CD4-positive, alpha-beta memory T cell (primary cell): ENCODE data around the gene PCSK1. TPM values are rescaled to one million over a fixed set of nuclear protein-coding genes. Genes with fewer than 3 reads are reported as not detected.
"Not testable (repeated sequence)": the region's sequence is repeated elsewhere in the genome, so short reads cannot be mapped to it uniquely, and the experiment has no call there.

Source experiments
- CTCF ChIA-PET: fragments of 350-600 bp; sonication (Branson Sonifier 250); formaldehyde crosslinking; loops from one replicate; lab custom pipeline; 2021; ENCODE audit warnings: inconsistent platforms; ENCODE audit not compliant: partially characterized antibody; lab: Charles Lee
- POLR2A ChIA-PET: fragments of 350-600 bp; sonication (Branson Sonifier 250); formaldehyde crosslinking; loops from one replicate; lab custom pipeline; 2021; ENCODE audit not compliant: partially characterized antibody; lab: Charles Lee
- DNase-seq, 5 donors: peaks; one replicate each; pipeline versions ENCODE4 v3.0.0 to v3.0.0-alpha.2; 2020 to 2022; ENCODE audit warnings: mixed read lengths in 1 of 5
- H3K27ac ChIP-seq: one replicate; pipeline ENCODE4 v1.7.0; 2013; ENCODE audit warnings: low read depth, low read length
- H3K27me3 ChIP-seq: 2 replicates; pipeline ENCODE4 v1.7.0; 2013; ENCODE audit warnings: mild to moderate bottlenecking, low read length, moderate library complexity; ENCODE audit not compliant: insufficient read depth
- H3K36me3 ChIP-seq: 2 replicates; pipeline ENCODE4 v1.7.0; 2013; ENCODE audit warnings: mild to moderate bottlenecking, low read length, moderate library complexity; ENCODE audit not compliant: insufficient read depth
- H3K4me1 ChIP-seq: 2 replicates; pipeline ENCODE4 v1.7.0; 2013; ENCODE audit warnings: mild to moderate bottlenecking, low read length, moderate library complexity; ENCODE audit not compliant: insufficient read depth
- H3K4me3 ChIP-seq, 2 donors: one replicate each; pipeline ENCODE4 v1.7.0; 2013; ENCODE audit warnings: low read length in 2 of 2, mild to moderate bottlenecking in 1 of 2
- H3K9me3 ChIP-seq, 2 donors: one replicate each; pipeline ENCODE4 v1.7.0; 2013; ENCODE audit warnings: low read length in 2 of 2, control low read depth in 1 of 2; ENCODE audit not compliant: control insufficient read depth in 1 of 2
- H3K27ac Mint-ChIP-seq, 7 donors: one replicate each; pipeline ENCODE4 v1.8.0; 2020 to 2021; ENCODE audit warnings: mixed read lengths in 7 of 7, mild to moderate bottlenecking in 6 of 7, inconsistent platforms in 3 of 7, moderate library complexity in 3 of 7
- H3K27me3 Mint-ChIP-seq, 2 donors: one replicate each; pipeline ENCODE4 v1.8.0; 2020 to 2021; ENCODE audit warnings: mixed read lengths in 2 of 2
- H3K36me3 Mint-ChIP-seq, 2 donors: one replicate each; pipeline ENCODE4 v1.8.0; 2020 to 2021; ENCODE audit warnings: mixed read lengths in 2 of 2, inconsistent platforms in 1 of 2, mild to moderate bottlenecking in 1 of 2
- H3K4me1 Mint-ChIP-seq, 4 donors: one replicate each; pipeline ENCODE4 v1.8.0; 2020 to 2021; ENCODE audit warnings: mixed read lengths in 4 of 4, mild to moderate bottlenecking in 1 of 4
- H3K4me3 Mint-ChIP-seq, 8 donors: one replicate each; pipeline ENCODE4 v1.8.0; 2020 to 2021; ENCODE audit warnings: mixed read lengths in 8 of 8, mild to moderate bottlenecking in 7 of 8, moderate library complexity in 6 of 8, inconsistent platforms in 3 of 8
- H3K9me3 Mint-ChIP-seq, 8 donors: one replicate each; pipeline ENCODE4 v1.8.0; 2020 to 2021; ENCODE audit warnings: mixed read lengths in 8 of 8, mild to moderate bottlenecking in 5 of 8, inconsistent platforms in 3 of 8, moderate library complexity in 1 of 8
- intact Hi-C: fragments of 100-400 bp; cut with micrococcal nuclease; formaldehyde crosslinking; loops from one replicate; pipeline ENCODE4 v1.15.1; 2023
- polyA plus RNA-seq, 2 donors: library from polyadenylated mRNA; unstranded; fragments of 300-500 nt; fragmentation: Illumina TruSeq; gene quantifications; one replicate each; pipeline ENCODE4 v1.2.3, GENCODE V29; 2021
- total RNA-seq, 2 experiments: library from RNA; stranded (reverse); gene quantifications; one replicate each; pipeline ENCODE4 v1.2.3, GENCODE V29; 2021

Gene PCSK1
- total and polyA plus RNA-seq, 4 experiments from 2014 or later: not detected

DNA sequence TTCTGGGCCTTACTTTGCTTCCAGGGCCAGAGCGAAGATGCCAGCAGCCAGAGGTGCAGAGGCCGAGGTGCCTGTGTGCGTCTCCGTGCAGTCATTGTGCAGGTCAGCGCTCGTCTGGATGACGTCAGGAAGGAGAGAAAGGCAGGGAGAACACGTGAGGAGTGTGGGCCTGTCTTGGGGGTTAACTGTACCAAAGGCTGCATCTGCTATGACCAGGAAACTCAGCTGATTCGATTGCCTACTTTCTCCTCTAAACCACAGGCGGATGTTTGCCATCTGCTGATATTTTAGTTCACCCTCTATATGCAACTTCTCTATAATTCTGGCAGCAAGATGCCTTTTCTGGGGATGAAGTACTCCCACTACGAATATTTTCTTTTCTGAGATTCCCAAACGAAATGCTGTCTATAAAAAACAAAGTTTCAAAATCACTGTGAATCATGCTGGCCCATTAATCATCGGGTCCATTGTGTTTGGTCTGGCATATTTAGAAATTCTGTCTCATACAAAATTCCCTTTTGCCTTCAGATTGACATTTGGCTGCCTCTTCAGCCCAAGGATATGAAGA is 24.8 kb downstream of the PCSK1 start:
- Histone ChIP-seq H3K4me3 (no peak overlapping the region), H3K36me3 (no peaks in the 10 kb centered on the region), H3K27me3 (no peaks in the 10 kb centered on the region), H3K27ac (no peak overlapping the region), H3K9me3 (no peaks in the 10 kb centered on the region), H3K4me1 (no peaks in the 10 kb centered on the region)
- H3K36me3 Mint-ChIP-seq: no peaks in the 10 kb centered on the region
- H3K27me3 Mint-ChIP-seq: peaks cover 0 to 2% of the 10 kb centered on the region in 2 donors
- POLR2A ChIA-PET: no interaction called here
- no peaks in the 10 kb centered on the region for H3K4me1 Mint-ChIP-seq
- intact Hi-C loops: no loop called here
- no peaks in the 10 kb centered on the region for H3K9me3 Mint-ChIP-seq
- no peak for DNase-seq
- CTCF ChIA-PET: no interaction called here
- H3K27ac Mint-ChIP-seq: no peak overlapping the region
- no peak overlapping the region for H3K4me3 Mint-ChIP-seq

- H3K4me1 Mint-ChIP-seq: no peaks in the 10 kb centered on the region
- no peak for DNase-seq
- Histone ChIP-seq H3K36me3 (no peaks in the 10 kb centered on the region), H3K9me3 (no peaks in the 10 kb centered on the region), H3K27me3 (no peaks in the 10 kb centered on the region), H3K4me3 (no peak overlapping the region), H3K4me1 (no peaks in the 10 kb centered on the region), H3K27ac (no peak overlapping the region)
- ChIA-PET CTCF (no interaction called here), POLR2A (no interaction called here)
- no peak overlapping the region for H3K27ac Mint-ChIP-seq
- intact Hi-C loops: no loop called here
- H3K9me3 Mint-ChIP-seq: no peaks in the 10 kb centered on the region
- H3K4me3 Mint-ChIP-seq: no peak overlapping the region
- no peaks in the 10 kb centered on the region for H3K36me3 Mint-ChIP-seq
- H3K27me3 Mint-ChIP-seq: peaks cover 0 to 2% of the 10 kb centered on the region in 2 donors
Observed at GRCh38 chr5:96407436-96407835, 25.6 kb downstream of the PCSK1 start.

DNA sequence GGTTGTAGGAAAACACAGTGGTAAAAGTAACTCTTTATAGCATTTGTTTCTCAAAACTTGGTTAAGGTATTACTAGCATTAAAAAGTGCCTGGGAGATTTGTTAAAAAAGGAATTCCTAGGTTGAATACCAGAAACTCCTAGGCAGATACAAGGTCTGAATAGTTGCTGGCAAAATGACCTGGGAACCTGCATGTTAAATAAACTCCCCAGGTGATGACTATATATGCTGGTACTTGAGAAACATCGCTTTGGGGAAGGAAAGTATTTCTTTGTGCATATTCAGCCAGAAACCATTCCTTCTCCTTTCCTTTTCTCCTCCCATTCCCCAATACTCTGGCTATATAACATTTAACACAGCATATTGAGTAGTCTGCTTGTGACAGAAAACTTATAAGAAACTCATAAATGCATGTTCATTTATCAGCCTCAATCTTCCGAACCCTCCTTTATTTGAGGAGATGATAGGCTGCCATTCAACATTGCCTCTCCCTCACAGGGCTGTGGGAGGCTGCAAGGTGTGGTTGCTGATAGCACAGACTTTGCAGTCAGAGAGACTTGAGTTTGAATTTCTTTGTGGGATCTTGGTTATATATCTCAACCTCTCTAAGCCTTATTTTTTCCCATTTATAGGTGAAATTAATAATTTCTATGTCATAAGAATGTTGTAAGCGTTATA is 28.7 kb downstream of the PCSK1 start:
- CTCF ChIA-PET: no interaction called here
- no peak overlapping the region for H3K27ac ChIP-seq
- no peaks in the 10 kb centered on the region for H3K4me1 ChIP-seq
- Mint-ChIP-seq H3K4me3 (no peak overlapping the region), H3K36me3 (no peaks in the 10 kb centered on the region), H3K4me1 (no peaks in the 10 kb centered on the region), H3K27me3 (no peaks in the 10 kb centered on the region), H3K9me3 (no peaks in the 10 kb centered on the region), H3K27ac (no peak overlapping the region)
- intact Hi-C loops: no loop called here
- POLR2A ChIA-PET: no interaction called here
- DNase-seq: no peak
- no peaks in the 10 kb centered on the region for H3K36me3 ChIP-seq
- no peak overlapping the region for H3K4me3 ChIP-seq
- H3K27me3 ChIP-seq: no peaks in the 10 kb centered on the region
- H3K9me3 ChIP-seq: no peaks in the 10 kb centered on the region

DNA sequence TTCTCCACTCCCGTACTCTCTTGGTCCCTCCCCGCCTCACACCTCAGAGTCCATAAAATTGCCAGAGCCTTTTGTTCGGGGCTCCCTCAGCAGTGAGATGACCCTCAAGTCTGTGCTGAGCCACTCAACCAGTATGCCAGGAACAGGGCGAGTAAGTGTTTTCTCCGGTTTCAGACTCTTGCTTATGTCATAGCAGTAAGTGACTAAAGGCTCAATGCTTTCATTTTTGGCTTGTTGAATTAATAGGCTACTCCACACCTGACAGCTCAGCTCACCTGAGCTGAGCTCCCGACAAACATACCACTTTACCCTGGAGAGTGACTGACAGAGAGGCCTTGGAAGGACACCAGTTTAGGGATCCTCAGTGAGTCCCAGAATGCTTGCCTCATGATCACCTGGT is 30.5 kb downstream of the PCSK1 start:
- Mint-ChIP-seq H3K9me3 (no peaks in the 10 kb centered on the region), H3K4me3 (no peak overlapping the region), H3K36me3 (no peaks in the 10 kb centered on the region), H3K27ac (no peak overlapping the region), H3K4me1 (no peaks in the 10 kb centered on the region), H3K27me3 (no peaks in the 10 kb centered on the region)
- ChIA-PET POLR2A (no interaction called here), CTCF (interaction anchor here (1.3 kb wide), 1 partner anchor 58 kb away, joined by 3 read pairs; no protein-coding TSS in a partner anchor)
- Histone ChIP-seq H3K9me3 (no peaks in the 10 kb centered on the region), H3K27me3 (no peaks in the 10 kb centered on the region), H3K4me1 (no peaks in the 10 kb centered on the region), H3K4me3 (no peak overlapping the region), H3K27ac (no peak overlapping the region), H3K36me3 (no peaks in the 10 kb centered on the region)
- intact Hi-C loops: no loop called here
- no peak for DNase-seq

DNA sequence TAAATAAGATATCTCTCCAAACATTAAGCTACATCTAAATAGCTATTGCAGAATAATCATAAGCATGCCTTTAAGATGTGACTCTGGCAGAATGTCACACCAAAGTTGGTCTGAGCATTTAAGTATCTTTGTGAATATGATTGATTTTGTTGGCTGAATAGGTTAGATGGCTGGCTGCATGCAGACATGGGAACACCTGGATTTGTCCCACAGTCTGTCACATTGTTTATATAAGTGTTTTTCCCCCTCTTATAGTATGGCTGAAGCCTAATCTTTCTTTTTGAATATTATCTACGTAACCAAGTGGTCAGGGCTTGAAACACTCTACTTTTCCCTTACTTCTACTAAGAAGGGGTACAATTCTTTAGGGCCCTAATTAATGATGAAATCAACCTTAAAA is 36.2 kb downstream of the PCSK1 start:
- Mint-ChIP-seq H3K27me3 (peaks cover 3 to 10% of the 10 kb centered on the region in 2 donors), H3K27ac (no peak overlapping the region), H3K4me3 (no peak overlapping the region), H3K36me3 (peaks cover 0 to 8% of the 10 kb centered on the region in 2 donors), H3K4me1 (no peaks in the 10 kb centered on the region), H3K9me3 (peaks cover 0 to 6% (median 3%) of the 10 kb centered on the region in 8 donors)
- no peaks in the 10 kb centered on the region for H3K4me1 ChIP-seq
- ChIA-PET POLR2A (no interaction called here), CTCF (interaction anchor here (0.7 kb wide), 1 partner anchor 204 kb away, joined by 3 read pairs; no protein-coding TSS in a partner anchor)
- DNase-seq: no peak
- H3K4me3 ChIP-seq: no peak overlapping the region
- H3K27me3 ChIP-seq: no peaks in the 10 kb centered on the region
- no peak overlapping the region for H3K27ac ChIP-seq
- no peaks in the 10 kb centered on the region for H3K9me3 ChIP-seq
- no peaks in the 10 kb centered on the region for H3K36me3 ChIP-seq
- intact Hi-C loops: no loop called here

- H3K36me3 ChIP-seq, H3K4me1 ChIP-seq, DNase-seq, H3K36me3 Mint-ChIP-seq, H3K4me3 ChIP-seq, intact Hi-C loops, H3K9me3 ChIP-seq, H3K27me3 ChIP-seq, H3K9me3 Mint-ChIP-seq, H3K4me1 Mint-ChIP-seq, H3K4me3 Mint-ChIP-seq, POLR2A ChIA-PET, H3K27ac Mint-ChIP-seq, H3K27ac ChIP-seq: not testable (repeated sequence)
- peaks cover 3 to 10% of the 10 kb centered on the region in 2 donors for H3K27me3 Mint-ChIP-seq
- CTCF ChIA-PET: interaction anchor here (0.7 kb wide), 1 partner anchor 50 kb away, joined by 3 read pairs; no protein-coding TSS in a partner anchor
Observed at GRCh38 chr5:96395295-96395694, 37.8 kb downstream of the PCSK1 start.

GRCh38 chr5:96391921-96392320 is 41.1 kb downstream of the PCSK1 start:
- Mint-ChIP-seq H3K27me3 (peaks cover 6 to 14% of the 10 kb centered on the region in 2 donors), H3K9me3 (peaks cover 0 to 6% (median 3%) of the 10 kb centered on the region in 8 donors), H3K4me3 (no peak overlapping the region), H3K27ac (no peak overlapping the region), H3K36me3 (peaks cover 0 to 8% of the 10 kb centered on the region in 2 donors), H3K4me1 (no peaks in the 10 kb centered on the region)
- ChIA-PET POLR2A (no interaction called here), CTCF (no interaction called here)
- Histone ChIP-seq H3K27ac (no peak overlapping the region), H3K9me3 (no peaks in the 10 kb centered on the region), H3K27me3 (no peaks in the 10 kb centered on the region), H3K36me3 (no peaks in the 10 kb centered on the region), H3K4me1 (no peaks in the 10 kb centered on the region), H3K4me3 (no peak overlapping the region)
- intact Hi-C loops: no loop called here
- no peak for DNase-seq
